GM21717 (cell line): ENCODE data around the gene FSCN2.
"Not testable (repeated sequence)": the region's sequence is repeated elsewhere in the genome, so short reads cannot be mapped to it uniquely, and the experiment has no call there.

ENCODE experiments used
- ATAC-seq: cut with Tn5 transposase; IDR thresholded peaks from one replicate; pipeline ENCODE4 v1.9.1; 2021; ENCODE audit warnings: mild to moderate bottlenecking, moderate library complexity; ENCODE audit not compliant: unreplicated experiment

The FSCN2 gene

GRCh38 chr17:81524039-81524864, 3.9 kb upstream of the FSCN2 start:
- ATAC-seq, result no peak

- ATAC-seq, result no peak
Observed at GRCh38 chr17:81524865-81525159, 3.4 kb upstream of the FSCN2 start.

GRCh38 chr17:81526662-81527571, 1.3 kb upstream of the FSCN2 start:
- no peak for ATAC-seq

GRCh38 chr17:81528384-81528650, 140 bp downstream of the FSCN2 start:
- no peak for ATAC-seq

- no peak for ATAC-seq
Observed at GRCh38 chr17:81528651-81529436, 667 bp downstream of the FSCN2 start.

GRCh38 chr17:81529437-81529803, 1.2 kb downstream of the FSCN2 start:
- no peak for ATAC-seq

- ATAC-seq, result not testable (repeated sequence)
Observed at GRCh38 chr17:81531013-81531412, 2.8 kb downstream of the FSCN2 start.

- ATAC-seq, result not testable (repeated sequence)
Observed at GRCh38 chr17:81531998-81532404, 3.8 kb downstream of the FSCN2 start.

GRCh38 chr17:81532490-81533287, 4.5 kb downstream of the FSCN2 start:
- no peak for ATAC-seq

GRCh38 chr17:81533339-81534141, 5.4 kb downstream of the FSCN2 start:
- no peak for ATAC-seq

- ATAC-seq, result no peak
Observed at GRCh38 chr17:81534157-81535006, 6.2 kb downstream of the FSCN2 start.

GRCh38 chr17:81535007-81535328, 6.8 kb downstream of the FSCN2 start:
- no peak for ATAC-seq

- no peak for ATAC-seq
Observed at GRCh38 chr17:81535480-81536298, 7.5 kb downstream of the FSCN2 start.

- ATAC-seq, result no peak
Observed at GRCh38 chr17:81536299-81537290, 8.4 kb downstream of the FSCN2 start.

- no peak for ATAC-seq
Observed at GRCh38 chr17:81537343-81537855, 9.2 kb downstream of the FSCN2 start.

- ATAC-seq, result no peak
Observed at GRCh38 chr17:81537856-81538555, 9.8 kb downstream of the FSCN2 start.
